HG03442 (cell line): ENCODE results near the gene CHKA.

ENCODE experiments used
- ATAC-seq: cut with Tn5 transposase; IDR thresholded peaks from one replicate; pipeline ENCODE4 v1.9.1; 2021; ENCODE audit warnings: mild to moderate bottlenecking, moderate library complexity; ENCODE audit not compliant: unreplicated experiment

CHKA gene

GRCh38 chr11:68004551-68005335 is 116.4 kb downstream of the CHKA start:
- ATAC-seq, result no peak

GRCh38 chr11:68003846-68004550 is 117.2 kb downstream of the CHKA start, which contains the start of gene UNC93B1:
TSS of gene UNC93B1 (minus strand) at chr11:68004097. CDS start at chr11:68004043, 54 bp downstream.
- peak; percentile 50 for ATAC-seq

- peak; percentile 27 for ATAC-seq
Measured at GRCh38 chr11:68002938-68003845, 118.0 kb downstream of the CHKA start.
